Hepatocyte (in vitro differentiated cells): ENCODE results near the gene MYBPH. TPM values are rescaled to one million over a fixed set of nuclear protein-coding genes. Genes with fewer than 3 reads are reported as not detected.

Experiments used
- DNase-seq: peaks from one replicate; pipeline ENCODE4 v3.0.0-alpha.2; 2016; ENCODE audit warnings: low spot score
- H2AFZ ChIP-seq: fragments of 200-600 bp; sonication (generic); 2 replicates; pipeline ENCODE4 v1.6.0; 2016; ENCODE audit warnings: antibody characterized with exemption, mild to moderate bottlenecking
- H3K27ac ChIP-seq: fragments of 200-600 bp; sonication (generic); 2 replicates; pipeline ENCODE4 v1.5.1; 2016; ENCODE audit warnings: mild to moderate bottlenecking
- H3K27me3 ChIP-seq: fragments of 200-600 bp; sonication (generic); 2 replicates; pipeline ENCODE4 v1.6.1; 2016
- H3K36me3 ChIP-seq: fragments of 200-600 bp; sonication (generic); replicated peaks from 2 replicates; pipeline ENCODE4 v1.5.1; 2016; ENCODE audit warnings: low read depth; ENCODE audit not compliant: insufficient read depth
- H3K4me1 ChIP-seq: fragments of 200-600 bp; sonication (generic); 2 replicates; pipeline ENCODE4 v1.5.1; 2016; ENCODE audit warnings: mild to moderate bottlenecking, moderate library complexity; ENCODE audit not compliant: insufficient read depth
- H3K4me2 ChIP-seq: fragments of 200-600 bp; sonication (generic); 2 replicates; pipeline ENCODE4 v1.6.0; 2016
- H3K4me3 ChIP-seq: fragments of 200-600 bp; sonication (generic); 2 replicates; pipeline ENCODE4 v1.5.1; 2016; ENCODE audit warnings: mild to moderate bottlenecking
- H3K79me2 ChIP-seq: fragments of 200-600 bp; sonication (generic); 2 replicates; pipeline ENCODE4 v1.6.0; 2017; ENCODE audit warnings: mild to moderate bottlenecking
- H3K9me2 ChIP-seq: fragments of 200-600 bp; sonication (generic); replicated peaks from 2 replicates; pipeline ENCODE4 v1.6.0; 2017; ENCODE audit warnings: mild to moderate bottlenecking; ENCODE audit not compliant: insufficient read depth
- H3K9me3 ChIP-seq: fragments of 200-600 bp; sonication (generic); 2 replicates; pipeline ENCODE4 v1.5.1; 2016; ENCODE audit warnings: low read depth, mild to moderate bottlenecking
- H4K20me1 ChIP-seq: fragments of 200-600 bp; sonication (generic); 2 replicates; pipeline ENCODE4 v1.6.0; 2016; ENCODE audit warnings: mild to moderate bottlenecking; ENCODE audit not compliant: insufficient read depth, poor library complexity, severe bottlenecking
- CTCF ChIP-seq: fragments of 200-600 bp; sonication (generic); IDR thresholded peaks from 2 replicates; pipeline ENCODE4 v1.5.1; 2016; ENCODE audit warnings: antibody characterized with exemption, mild to moderate bottlenecking; ENCODE audit not compliant: poor library complexity
- EZH2 ChIP-seq: fragments of 200-600 bp; sonication (generic); IDR thresholded peaks from 2 replicates; pipeline ENCODE4 v1.6.1; 2016; ENCODE audit warnings: antibody characterized with exemption, mild to moderate bottlenecking, borderline replicate concordance
- EZH2phosphoT487 ChIP-seq: fragments of 200-600 bp; sonication (generic); IDR thresholded peaks from one replicate; pipeline ENCODE4 v1.6.1; 2018; ENCODE audit warnings: antibody characterized with exemption, mild to moderate bottlenecking, low read depth, moderate library complexity; ENCODE audit not compliant: unreplicated experiment, severe bottlenecking
- WGBS: methylation state at CpG from one replicate; pipeline ENCODE4 v1.1.6; 2016; ENCODE audit warnings: low lambda C conversion rate; ENCODE audit errors: missing lambda C conversion rate; 5-methylcytosine and 5-hydroxymethylcytosine counted together
- polyA plus RNA-seq: library from polyadenylated mRNA; unstranded; fragments of >200 nt; fragmentation: Nextera tagmentation; extraction: Ambion mirVana; gene quantifications from 2 replicates; pipeline ENCODE4 v1.2.1, GENCODE V29; 2016
- total RNA-seq: library from RNA; depleted of rRNA; stranded (reverse); fragments of >200 nt; gene quantifications from 2 replicates; pipeline ENCODE4 v1.2.3, GENCODE V29; 2014

Gene MYBPH
- total and polyA plus RNA-seq, 2 experiments from 2014 or later = 0.70 TPM; not detected in 1

DNA sequence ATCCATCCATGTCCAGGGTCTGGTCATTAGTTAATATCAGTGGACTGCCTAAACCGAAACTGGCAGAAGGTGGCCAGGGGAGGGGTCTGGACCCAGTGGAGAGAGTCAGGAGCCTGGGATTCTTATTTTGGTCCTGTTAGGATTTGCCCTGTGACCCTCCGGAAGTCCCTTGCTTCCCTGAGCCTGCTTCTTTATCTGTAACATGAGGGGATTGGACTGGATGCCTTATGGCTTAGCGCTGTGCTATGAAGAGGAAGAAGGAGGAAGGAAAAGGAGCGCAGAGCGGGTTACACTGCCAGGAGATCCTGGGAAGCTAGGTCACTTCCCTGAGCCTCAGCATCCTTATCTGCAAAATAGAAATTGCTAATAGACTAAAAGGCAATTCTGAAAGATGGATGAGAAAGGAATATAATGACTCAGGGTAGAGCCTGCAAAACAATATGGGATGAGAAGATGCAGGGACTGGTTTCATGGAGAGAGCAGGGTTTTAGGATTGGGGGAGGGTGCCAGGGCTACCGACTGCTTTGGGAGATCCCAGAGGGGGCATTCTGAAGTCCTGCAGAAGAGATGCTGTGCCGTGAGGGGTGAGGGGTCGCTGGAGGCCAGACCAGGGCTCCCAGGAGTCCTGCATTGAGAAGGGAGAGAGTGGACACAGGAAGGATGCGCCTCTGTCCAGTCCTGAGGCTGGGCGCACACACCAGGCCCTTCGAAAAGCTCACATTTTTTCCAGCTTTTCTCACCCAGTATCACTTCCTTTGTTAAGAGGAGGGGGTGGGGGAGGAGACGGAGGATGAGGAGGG lies 48.6 kb downstream of the MYBPH start:
- no peak for TF ChIP-seq EZH2
- TF ChIP-seq CTCF = no peak
- no peak for TF ChIP-seq EZH2phosphoT487
- Histone ChIP-seq H3K9me2 (no peaks in the 10 kb centered on the region), H3K79me2 (no peaks in the 10 kb centered on the region), H4K20me1 (no peaks in the 10 kb centered on the region), H3K4me3 (no peak overlapping the region), H3K27ac (no peak overlapping the region), H3K27me3 (peaks cover 25% of the 10 kb centered on the region), H3K4me2 (peak overlapping the region; percentile 90), H3K4me1 (peaks cover 13% of the 10 kb centered on the region), H2AFZ (peak overlapping the region; percentile 72), H3K36me3 (no peaks in the 10 kb centered on the region), H3K9me3 (no peaks in the 10 kb centered on the region)
- 39% methylated on average over 11 of the region's 12 CpGs for WGBS
- DNase-seq = no peak

DNA sequence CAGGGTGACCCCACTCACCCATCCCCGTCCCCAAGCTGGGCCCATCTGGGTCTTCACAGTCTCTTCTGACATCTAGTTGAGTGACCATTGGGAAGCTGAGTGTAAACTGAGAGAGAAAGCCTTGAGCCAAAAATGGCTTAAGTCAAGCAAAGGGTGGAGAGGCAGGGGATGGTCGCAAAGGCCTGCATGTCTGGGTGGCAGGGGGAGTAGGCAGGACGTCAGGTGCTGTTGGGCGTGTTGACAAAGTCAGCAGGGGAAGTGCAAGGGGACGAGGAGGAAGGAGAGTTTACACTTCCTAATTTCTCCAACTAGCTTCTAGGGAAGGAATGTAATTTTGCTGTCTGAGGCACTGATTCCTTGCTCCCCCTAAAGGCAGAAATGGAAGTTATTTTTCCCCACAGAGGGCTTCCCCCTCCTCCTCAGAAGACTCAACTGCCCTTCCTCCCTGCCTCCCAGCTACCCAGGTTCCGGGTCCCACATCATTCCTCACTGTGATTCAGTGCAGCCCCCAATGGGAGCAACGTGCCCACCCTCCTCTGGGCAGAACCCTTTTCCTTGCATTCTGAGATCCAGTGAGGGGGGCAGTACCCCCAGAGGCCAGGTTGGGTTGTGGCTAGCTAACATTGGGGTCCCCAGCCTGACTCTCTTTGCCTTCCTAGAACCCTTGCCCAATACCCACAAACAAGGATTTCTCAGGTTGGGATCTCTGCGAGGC lies 49.3 kb downstream of the MYBPH start:
- WGBS = 50% methylated on average over 8 of the region's 8 CpGs
- Histone ChIP-seq H2AFZ (no peak overlapping the region), H3K4me1 (peaks cover 13% of the 10 kb centered on the region), H3K4me3 (no peak overlapping the region), H3K9me2 (no peaks in the 10 kb centered on the region), H3K27ac (no peak overlapping the region), H3K36me3 (no peaks in the 10 kb centered on the region), H3K79me2 (no peaks in the 10 kb centered on the region), H3K9me3 (no peaks in the 10 kb centered on the region), H3K4me2 (no peak overlapping the region), H4K20me1 (no peaks in the 10 kb centered on the region), H3K27me3 (peaks cover 25% of the 10 kb centered on the region)
- no peak for DNase-seq
- peak; percentile 41 for TF ChIP-seq CTCF
- no peak for TF ChIP-seq EZH2phosphoT487

- peaks cover 13% of the 10 kb centered on the region for H3K4me1 ChIP-seq
- no peak overlapping the region for H2AFZ ChIP-seq
- no peaks in the 10 kb centered on the region for H3K9me2 ChIP-seq
- H3K4me3 ChIP-seq = no peak overlapping the region
- H3K27ac ChIP-seq = no peak overlapping the region
- peaks cover 25% of the 10 kb centered on the region for H3K27me3 ChIP-seq
- H3K9me3 ChIP-seq = no peaks in the 10 kb centered on the region
- H3K36me3 ChIP-seq = no peaks in the 10 kb centered on the region
- no peaks in the 10 kb centered on the region for H3K79me2 ChIP-seq
- 77% methylated on average over 5 of the region's 5 CpGs for WGBS
- H4K20me1 ChIP-seq = no peaks in the 10 kb centered on the region
- no peak for DNase-seq
- no peak overlapping the region for H3K4me2 ChIP-seq
- TF ChIP-seq EZH2 = no peak
These were observed 50.9 kb downstream of the MYBPH start for GRCh38 chr1:203124546-203125317.

DNA sequence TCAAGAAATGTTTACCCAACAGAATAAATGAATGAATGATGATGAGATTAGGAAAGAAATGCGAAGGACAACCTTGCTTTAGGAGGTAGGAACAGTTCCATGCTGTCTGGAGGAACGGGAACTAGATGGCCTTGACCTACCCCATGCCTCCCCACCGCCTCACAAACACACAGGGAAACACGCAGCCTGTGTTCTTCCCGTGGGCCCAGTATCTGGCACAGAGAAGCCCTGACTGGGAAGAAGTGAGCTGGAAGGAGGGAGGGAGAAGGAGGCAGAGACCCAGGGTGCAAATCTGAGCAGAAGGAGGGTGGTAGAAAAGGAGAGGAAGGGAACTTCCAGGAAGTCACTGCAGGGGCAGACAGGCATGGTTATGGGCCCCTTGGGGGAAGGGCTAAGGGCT lies 51.6 kb downstream of the MYBPH start:
- peaks cover 25% of the 10 kb centered on the region for H3K27me3 ChIP-seq
- H3K4me3 ChIP-seq = no peak overlapping the region
- no peaks in the 10 kb centered on the region for H4K20me1 ChIP-seq
- no peaks in the 10 kb centered on the region for H3K9me3 ChIP-seq
- H3K4me2 ChIP-seq = no peak overlapping the region
- TF ChIP-seq EZH2 = no peak
- no peak for TF ChIP-seq EZH2phosphoT487
- no peak for TF ChIP-seq CTCF
- no peak overlapping the region for H3K27ac ChIP-seq
- H3K79me2 ChIP-seq = no peaks in the 10 kb centered on the region
- DNase-seq = no peak
- no peak overlapping the region for H2AFZ ChIP-seq
- 74% methylated on average over 5 of the region's 5 CpGs for WGBS
- no peaks in the 10 kb centered on the region for H3K36me3 ChIP-seq
- peaks cover 13% of the 10 kb centered on the region for H3K4me1 ChIP-seq
- no peaks in the 10 kb centered on the region for H3K9me2 ChIP-seq
